GF-D8 (cell line): ENCODE data around the gene PIP4K2C.

Source experiments
- DNase-seq: peaks from one replicate; lab custom pipeline; 2025; lab: John Stamatoyannopoulos, UW

Gene PIP4K2C

DNA sequence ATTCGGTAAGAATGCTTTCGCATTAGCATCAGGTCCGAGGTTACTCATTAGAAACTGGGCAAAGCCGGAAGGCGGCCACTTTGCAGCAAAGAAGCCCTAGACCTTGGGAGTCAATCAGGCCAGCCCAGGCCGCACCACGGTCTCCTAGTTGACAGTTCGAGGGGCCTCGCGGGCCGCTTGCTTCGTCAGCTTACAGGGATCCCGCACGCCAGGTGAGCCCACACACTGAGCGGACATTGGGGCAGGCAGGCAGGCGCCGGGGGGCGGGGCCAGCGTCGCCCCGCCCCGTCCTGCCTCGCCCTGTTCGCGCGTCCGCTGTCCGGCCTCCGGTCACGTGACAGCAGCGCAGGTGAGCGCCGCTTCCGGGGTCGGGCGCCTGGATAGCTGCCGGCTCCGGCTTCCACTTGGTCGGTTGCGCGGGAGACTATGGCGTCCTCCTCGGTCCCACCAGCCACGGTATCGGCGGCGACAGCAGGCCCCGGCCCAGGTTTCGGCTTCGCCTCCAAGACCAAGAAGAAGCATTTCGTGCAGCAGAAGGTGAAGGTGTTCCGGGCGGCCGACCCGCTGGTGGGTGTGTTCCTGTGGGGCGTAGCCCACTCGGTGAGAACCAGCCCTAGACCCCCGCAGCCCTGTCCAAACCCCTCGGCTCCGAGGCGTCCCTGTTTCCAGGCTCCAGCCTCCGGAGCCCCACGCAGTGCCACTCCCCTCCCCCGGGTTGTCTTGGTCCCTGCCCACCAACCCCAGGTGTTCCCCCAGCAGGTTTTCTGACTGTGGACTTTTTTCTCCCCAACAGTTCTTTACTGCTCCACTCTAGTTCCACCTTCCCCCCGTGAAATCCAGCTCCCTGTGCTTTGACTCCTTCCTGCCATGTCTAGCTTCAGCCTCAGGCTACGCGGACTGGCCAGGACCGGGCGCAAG is at the start of gene PIP4K2C:
TSS of gene PIP4K2C (plus strand) at position 329 of the 918 bp plus-strand sequence. CDS start at position 427, 98 bp downstream.
- DNase-seq: peak; percentile 29

DNA sequence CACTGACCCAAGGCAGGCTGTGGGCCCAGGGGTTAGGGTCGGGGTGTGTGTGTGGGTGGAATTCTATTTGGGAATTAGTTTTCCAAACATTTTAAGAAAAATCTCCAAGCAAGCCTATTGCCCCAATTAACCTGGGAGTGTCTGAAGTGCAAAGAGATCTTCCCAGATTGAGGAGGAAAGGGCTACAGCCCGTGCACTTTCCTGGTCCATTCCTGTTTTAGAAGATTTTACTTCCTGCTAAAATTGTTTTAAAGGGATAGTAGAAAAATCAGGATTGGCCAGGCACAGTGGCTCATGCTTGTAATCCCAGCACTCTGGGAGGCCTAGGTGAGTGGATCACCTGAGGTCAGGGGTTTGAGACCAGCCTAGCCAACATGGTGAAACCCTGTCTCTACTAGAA is 49.3 kb upstream of the PIP4K2C start:
- no peak for DNase-seq

DNA sequence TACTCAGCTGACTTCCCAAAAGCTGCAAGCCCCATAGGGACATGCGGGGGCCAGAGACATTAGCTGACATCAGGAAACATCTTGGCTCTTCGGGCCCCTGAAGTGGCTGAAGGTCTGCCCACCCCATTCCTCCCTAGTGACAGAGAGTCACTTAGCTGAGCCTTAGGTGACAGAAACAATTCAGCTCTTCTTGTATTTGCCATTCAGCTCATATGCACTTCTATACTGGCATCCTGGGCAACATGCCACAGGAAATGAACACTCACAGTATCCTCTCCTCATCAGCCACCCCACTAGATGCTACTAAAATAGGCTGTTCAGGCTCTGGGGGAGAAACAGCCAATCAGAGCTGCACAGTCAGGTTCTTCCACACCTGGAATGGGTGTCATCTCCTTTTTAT is 47.4 kb upstream of the PIP4K2C start:
- no peak for DNase-seq

DNA sequence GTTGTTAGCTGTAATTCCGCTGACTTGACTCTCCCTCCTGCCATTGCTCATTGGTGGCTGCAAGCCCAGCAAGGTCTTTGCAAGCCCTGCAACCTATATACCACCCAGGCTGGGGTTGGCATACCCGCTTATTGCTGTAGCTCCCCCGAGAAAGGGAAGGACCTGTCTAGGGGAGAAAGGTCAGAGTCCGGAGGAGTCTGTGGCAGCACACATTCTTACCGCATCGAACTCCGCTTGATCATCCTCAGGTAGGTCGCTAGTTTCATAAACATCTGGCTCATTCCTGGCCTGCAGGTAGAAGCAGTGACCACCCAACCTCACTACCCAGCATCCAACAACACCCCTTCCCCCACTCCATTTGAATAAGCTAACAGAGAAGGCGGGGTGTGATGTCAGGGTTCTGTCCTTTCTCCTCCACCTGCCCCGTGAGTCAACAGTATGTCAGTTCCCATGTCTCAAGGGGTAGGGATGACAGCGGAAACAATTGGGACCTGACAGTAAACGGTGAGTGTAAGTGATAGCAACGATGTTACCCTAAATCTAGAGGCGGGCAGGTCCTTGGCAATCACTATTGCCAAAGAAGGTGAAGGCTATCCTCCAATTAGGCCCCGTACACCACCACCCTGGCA is 45.1 kb upstream of the PIP4K2C start:
- DNase-seq: no peak

DNA sequence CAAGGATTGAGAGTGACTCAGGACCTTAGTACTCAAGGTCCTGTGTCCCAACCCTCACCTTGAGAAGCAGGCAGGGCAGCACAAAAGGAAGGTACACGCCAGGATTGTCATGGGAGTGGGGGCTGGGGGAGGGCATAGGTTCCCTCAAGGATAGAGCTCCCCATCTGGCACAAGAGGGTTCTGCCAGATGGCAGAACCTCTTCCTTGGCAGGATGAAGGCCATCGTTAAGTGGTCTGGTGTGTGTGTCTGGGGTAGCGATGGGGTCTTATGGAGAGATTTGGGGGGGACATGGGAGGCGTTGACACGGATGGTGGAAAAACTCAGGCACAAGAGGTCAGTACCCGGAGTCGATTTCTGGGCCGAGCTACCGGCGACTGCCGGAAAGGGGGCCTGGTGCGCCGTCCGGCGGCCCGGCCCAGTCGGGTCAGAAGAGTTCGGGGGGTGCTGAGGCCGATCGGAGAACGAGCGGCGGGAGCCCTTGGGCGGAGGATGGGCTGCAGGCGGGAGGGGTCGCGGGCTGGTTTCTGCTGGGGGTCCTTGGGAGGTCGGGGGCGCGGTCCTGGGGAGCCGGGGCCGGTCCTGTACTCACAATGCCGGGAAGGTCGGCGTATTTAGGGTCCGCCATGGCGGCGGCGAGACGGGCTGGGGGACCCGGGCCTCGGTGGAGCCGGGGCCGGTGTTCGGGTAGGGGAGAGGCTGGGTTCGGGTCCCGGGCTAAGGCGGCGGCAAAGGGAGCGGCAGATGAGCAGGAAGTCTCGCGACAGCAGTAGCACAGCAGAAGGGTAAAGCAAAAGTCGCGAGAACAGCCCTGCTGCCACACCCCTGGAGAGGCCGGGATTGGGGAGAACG is 44.3 kb upstream of the PIP4K2C start, which contains the start of gene DCTN2:
TSS of gene DCTN2 (minus strand) at position 755 of the 850 bp plus-strand sequence. CDS start at position 626, 129 bp downstream.
- DNase-seq: no peak

DNA sequence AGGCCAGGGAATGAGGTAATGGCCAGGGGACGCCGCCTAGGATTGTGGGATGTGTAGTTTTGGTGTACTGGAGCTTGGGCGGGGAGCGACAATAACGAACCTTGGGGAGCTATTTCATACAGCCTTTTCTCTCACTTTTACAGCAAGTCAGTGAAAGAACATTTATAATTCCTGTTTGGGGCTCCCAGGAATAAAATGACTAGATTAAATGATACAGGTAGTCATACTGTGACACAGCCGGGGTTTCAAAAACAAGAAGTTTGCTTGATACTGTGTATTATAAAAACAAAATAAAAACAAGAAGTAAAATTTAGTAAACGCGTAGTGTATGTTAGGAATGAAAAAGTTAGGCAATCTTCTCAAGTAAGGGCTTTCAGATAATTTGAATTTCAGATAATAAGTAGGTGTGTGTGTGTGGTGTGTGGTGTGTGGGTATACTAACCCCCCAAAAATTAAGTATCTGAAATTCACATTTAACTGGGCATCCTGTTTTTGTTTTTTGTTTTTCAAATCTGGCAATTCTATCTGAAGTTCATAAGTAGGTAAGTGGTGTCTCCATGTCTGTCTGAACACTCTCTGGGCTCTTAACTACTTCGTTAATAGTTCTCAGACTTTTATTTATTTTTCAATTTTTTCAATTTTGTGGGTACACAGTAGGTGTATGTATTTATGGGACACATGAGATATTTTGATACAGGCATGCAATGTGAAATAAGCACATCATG is 43.5 kb upstream of the PIP4K2C start:
- DNase-seq: peak; percentile 94

DNA sequence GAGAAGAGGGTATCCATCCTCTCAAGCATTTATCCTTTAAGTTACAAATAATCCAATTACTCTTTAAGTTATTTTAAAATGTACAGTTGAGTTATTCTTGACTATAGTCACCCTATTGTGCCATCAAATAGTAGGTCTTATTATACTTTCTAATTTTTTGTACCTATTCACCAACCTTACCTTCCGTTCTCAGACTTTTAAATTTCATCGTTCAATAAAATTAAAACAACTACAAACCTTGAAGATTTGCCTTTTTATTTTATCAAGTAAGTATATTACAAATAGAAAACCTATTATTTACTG is 43.0 kb upstream of the PIP4K2C start:
- DNase-seq: no peak

DNA sequence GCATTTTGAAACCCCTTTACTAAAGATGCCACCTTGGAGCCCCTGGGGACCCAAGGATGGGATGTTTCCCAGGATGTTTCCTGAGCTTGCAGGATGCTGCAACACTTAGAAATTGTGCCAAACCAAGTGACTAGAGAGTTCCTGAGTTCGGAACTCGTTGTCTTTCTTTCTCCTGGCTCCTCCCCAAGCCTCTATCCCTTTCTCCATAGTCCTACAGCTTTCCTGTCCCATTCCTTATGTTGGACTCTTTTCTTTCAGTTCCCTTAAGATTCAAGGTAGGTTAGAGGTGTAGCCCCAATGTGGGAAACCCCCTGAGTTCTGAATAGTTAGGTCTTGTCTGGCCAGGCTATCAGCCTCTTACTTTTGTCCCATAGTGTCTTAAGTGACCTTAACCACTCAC is 42.5 kb upstream of the PIP4K2C start:
- no peak for DNase-seq

DNA sequence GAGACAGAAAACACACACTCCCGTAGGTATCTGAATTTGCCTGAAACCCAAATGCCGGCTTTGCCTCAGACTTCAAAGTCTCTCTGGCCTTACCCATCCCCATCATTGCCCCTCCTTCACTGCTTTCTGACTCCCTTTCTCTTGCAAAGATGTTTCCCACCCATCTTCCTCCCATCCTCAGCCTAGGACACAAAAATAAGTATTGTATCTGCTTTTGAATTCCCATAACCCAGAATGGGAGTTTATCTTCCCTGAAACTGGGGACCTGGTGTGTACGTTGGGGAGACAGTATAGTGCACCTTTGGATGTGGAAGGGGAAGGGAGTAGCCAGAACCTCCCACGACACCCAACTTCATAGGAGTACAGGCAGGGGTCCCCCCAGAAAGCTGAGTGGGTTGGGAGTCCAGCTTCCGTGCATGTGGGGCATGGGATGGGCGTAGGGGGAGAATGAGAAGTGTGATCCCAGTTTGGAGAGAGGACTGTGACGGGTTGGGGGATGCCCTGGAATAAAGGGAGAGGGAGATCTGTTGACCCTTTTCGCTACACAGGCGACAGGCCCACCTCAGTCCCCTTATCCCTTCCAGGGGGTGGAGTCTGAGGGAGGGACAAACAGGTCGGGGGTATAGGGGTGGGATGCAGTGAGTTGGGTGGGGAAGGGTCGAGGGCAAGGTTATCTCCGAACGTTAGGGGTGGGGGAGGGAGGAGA is 41.6 kb upstream of the PIP4K2C start:
- DNase-seq: no peak

DNA sequence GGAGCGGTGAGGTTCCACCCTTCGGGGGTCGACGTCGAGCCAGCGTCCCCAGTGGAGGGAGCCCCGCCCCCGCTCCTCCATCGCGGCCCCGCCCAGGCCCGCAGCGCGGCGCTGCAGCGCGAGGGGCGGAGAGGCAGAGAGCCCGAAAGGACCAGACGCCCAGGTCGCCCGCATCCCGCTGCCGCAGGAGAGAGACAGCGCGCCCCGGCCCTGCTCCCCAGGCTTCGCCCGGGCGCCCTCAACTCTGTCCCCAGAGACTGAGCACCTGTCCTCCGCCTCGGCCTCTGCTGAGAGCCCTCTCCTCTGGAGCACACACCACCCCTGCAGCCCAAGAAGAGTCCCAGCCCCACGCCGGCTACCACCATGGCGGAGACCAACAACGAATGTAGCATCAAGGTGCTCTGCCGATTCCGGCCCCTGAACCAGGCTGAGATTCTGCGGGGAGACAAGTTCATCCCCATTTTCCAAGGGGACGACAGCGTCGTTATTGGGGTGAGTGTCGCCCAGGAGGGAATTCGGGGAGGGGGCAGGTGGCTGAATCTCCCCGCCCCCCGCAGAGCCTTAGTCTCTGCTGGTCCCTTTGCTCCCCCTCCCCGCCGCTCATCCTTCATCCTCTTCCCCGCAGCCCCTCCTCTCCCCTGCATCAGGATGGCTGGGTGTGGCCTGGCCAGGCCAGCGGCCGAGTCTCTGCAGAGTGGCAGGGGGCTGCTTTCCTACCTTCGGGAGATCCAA is 40.9 kb upstream of the PIP4K2C start, which contains the start of gene KIF5A:
TSS of gene KIF5A (plus strand) at position 136 of the 732 bp plus-strand sequence. CDS start at position 364, 228 bp downstream.
- no peak for DNase-seq

DNA sequence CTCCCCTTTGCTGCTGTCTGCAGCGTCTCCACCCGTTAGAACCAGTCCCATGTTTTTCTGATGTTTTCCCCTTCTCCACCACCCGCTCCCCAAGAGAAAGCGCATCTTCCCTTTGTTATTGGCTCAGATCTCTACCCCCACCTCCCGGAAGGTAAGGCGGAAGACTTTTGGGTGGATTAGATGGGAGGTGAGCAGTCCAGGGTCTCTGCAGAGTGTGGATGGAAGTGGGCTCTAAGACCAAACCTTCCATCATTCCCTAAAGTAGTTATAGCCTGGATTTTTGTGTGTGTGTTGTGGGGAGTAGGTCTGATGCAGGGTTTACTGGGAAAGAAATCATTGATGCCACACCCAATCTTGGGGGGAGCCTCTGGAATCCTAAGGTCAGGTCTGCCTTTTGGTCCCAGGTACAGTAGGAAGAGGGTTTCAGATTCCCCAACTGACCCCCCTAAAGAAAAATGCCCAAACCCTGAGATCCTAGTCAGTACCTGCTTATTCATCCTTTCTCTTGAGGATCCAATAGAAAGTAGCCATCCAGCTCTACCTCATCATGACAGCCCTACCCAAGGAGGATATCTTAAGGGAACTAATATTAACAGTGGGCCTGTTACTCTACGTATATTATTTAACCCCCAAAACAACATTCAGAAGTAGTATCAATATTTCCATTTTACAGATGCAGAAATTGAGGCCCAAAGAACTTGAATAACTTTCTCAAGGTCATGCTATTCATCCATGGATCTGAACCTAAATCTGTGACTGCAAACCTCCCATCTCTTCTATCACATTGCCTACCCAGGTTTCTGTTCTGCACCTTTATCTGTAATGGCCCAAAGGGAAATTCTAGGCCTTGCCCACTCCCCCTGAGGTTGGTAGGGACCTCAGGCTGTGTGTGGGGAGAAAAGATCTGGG is 40.1 kb upstream of the PIP4K2C start:
- DNase-seq: no peak

DNA sequence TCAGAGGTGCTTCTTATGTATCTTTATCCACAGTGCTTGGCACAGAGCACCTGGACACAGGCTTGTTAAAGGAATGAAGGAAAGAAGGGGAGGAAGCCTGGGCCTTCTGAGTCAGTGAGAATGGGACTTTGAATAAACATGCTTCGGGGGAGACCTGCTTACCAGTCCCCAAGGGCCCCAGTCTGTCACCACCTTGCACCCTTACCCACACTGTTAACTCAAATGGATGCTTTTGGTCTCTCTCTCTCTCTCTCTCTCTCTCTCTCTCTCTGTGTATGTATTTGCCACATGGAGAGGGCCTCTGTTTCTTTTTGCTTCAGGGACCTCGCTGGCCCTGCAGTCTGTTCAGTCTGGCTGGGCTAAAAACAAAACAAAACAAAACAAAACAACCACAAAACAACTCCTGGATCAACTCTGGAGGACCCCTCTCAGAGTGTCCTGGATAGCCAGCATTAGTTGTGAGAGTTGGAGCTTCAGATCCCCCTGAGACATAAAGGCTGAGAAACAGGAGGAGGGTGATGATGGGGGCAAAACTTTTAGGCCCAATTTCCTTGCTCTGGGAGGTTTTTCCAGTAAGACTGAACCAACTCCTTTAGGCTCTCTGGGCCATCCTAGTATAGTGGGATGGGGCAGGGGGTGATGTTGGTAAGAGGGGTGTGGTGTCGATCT is 39.2 kb upstream of the PIP4K2C start:
- no peak for DNase-seq

DNA sequence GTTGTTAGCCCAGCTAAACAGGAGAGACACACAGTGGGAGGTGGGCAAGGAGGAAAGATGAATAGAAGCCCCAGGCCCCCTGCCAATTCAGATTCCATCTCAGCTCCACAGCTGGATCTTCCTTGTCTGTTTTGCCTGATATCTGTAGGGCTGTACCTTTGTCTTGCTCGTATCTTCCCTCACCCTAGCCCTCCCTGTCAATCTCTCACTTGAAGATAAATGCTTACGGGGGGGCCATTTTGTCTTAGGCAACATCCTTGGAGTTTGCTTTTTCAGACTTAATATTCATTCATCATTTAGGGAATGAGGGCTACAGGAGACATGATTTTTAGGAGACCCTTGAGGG is 38.7 kb upstream of the PIP4K2C start:
- DNase-seq: no peak

DNA sequence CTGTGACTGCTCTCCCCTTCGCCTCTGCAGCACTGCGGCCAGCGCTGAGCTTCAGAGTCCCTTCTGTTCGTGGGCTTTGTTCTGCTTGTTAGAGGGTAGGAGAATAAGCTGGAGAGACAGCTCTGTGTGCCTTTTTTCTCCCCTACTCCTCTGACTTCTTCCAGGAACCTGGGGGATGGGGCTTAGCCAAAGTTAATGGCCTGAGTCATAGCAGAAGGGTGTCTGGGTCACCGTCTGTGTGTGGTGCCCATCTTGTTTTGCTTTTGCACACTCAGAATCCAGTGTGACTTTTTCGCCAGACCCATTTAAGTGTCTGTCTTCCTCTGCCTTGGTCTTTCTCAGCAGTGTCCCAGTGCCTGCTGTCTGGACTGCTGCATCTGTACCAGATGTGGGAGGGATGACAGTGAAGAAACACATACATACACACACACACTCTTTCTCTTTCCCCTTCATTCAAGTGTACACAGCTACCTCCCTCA is 38.1 kb upstream of the PIP4K2C start:
- no peak for DNase-seq

DNA sequence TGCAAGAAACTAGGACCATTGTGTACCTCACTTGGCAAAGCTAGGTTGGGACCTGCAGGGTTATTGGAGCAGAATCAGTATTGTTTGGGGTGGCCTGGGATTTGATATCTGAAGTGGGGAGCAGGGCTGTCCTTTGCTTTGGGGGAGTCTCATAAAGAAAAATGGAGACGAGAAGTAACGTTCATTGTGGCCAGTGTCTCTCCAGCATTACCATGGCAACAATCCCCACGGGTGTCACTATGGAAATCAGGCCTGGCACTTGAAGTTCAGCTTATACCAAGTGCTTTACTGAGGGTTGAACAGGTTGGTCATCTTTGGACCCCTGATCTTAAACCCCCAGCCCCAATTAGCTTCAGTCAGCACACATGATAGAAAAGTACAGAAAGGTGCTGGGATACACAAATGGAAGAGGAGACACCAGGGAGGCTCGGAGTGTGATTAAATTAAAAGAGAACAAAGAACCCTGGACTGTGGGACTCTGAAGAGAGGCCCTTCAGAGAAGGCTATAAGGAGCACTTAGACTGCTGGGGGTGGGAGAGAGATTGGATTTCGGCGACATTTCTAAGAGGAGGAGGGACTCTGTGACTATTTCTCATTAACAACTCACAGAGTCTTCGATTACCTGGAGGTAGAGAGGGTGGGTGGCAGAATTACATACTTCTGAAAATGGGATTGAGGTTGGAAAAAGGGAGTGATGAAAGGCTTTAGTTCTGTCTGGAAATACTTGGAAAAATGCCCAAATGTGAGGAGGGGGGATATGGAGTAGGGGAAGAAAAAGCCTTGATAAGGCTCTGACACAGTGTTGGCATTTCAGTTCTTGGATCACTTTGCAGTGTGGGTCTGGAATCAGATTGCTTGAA is 37.4 kb upstream of the PIP4K2C start:
- DNase-seq: no peak

DNA sequence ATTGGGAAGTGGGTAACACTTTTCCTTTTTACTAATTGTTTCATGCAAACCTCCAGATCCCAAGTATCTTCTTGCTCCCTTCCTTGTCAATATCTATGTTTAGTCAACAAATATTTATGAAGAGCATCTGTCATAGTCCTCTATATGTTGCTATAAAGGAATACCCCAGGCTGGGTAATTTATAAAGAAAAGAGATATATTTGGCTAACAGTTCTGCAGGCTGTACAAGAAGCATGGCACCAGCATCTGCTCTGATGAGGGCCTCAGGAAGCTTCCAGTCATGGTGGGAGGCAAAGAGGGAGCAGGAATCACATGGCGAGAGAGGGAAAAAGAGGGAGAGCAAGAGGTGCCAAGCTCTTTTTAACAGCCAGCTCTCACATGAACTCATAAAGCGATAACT is 36.5 kb upstream of the PIP4K2C start:
- DNase-seq: no peak

DNA sequence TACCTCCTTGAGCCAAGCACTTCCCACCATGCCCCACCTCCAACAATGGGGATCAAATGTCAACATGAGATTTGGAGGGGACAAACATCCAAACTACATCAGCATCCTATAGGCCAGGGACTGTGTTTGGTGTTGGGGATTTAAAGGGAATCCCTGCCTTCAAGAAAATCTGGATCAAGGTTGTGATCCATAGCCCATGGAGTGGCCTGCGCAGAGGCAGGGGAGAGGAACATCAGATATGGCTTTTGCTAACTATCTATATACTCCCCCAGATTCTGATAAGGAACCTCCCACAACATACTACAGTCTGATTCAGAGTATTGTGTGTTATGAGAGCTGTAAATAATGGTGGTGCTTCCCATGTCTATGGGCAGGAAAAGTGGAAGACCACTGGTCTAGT is 36.1 kb upstream of the PIP4K2C start:
- no peak for DNase-seq

DNA sequence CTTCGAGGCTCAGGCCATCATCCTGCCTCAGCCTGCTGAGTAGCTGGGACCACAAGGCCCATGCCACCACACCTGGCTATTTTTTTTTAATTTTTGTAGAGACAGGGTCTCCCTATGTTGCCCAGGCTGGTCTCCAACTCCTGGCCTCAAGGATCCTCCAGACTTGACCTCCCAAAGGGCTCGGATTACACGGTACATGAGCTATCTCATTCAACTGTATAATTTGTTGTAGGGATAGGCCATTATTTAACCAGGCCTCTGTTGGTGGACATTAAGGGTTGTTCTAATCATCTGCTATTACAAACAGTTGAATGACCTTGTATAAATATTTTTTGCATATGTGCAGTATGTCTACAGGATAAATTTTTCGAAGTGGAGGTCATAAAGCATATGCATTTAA is 32.1 kb upstream of the PIP4K2C start:
- no peak for DNase-seq
